AG10803 (cell line): ENCODE results near the gene CHPF2.

ENCODE experiments used
- DNase-seq: peaks from one replicate; pipeline ENCODE4 v3.0.0; 2010; ENCODE audit warnings: low read depth
- H3K4me3 ChIP-seq: 2 replicates; pipeline ENCODE4 v1.5.1; 2011; ENCODE audit warnings: mild to moderate bottlenecking, low read length, control low read depth
- CTCF ChIP-seq: conservative IDR thresholded peaks from 2 replicates; pipeline ENCODE4 v1.5.1; 2011; ENCODE audit warnings: mild to moderate bottlenecking, low read length, control low read depth, inconsistent platforms

Gene CHPF2

GRCh38 chr7:151213826-151214225 is 18.5 kb upstream of the CHPF2 start:
- H3K4me3 ChIP-seq: no peak overlapping the region
- no peak for TF ChIP-seq CTCF
- no peak for DNase-seq

- no peak for DNase-seq
- no peak overlapping the region for H3K4me3 ChIP-seq
- no peak for TF ChIP-seq CTCF
Observed at GRCh38 chr7:151215396-151215795, 16.9 kb upstream of the CHPF2 start.

- no peak for TF ChIP-seq CTCF
- no peak overlapping the region for H3K4me3 ChIP-seq
- no peak for DNase-seq
Observed at GRCh38 chr7:151218170-151218569, 14.1 kb upstream of the CHPF2 start.

- H3K4me3 ChIP-seq: no peak overlapping the region
- no peak for DNase-seq
- TF ChIP-seq CTCF: no peak
Observed at GRCh38 chr7:151223728-151224127, 8.6 kb upstream of the CHPF2 start.

- TF ChIP-seq CTCF: no peak
- DNase-seq: no peak
- peak overlapping the region; percentile 91 for H3K4me3 ChIP-seq
Observed at GRCh38 chr7:151225948-151226510, 6.3 kb upstream of the CHPF2 start.

- no peak for TF ChIP-seq CTCF
- DNase-seq: no peak
- peak overlapping the region; percentile 91 for H3K4me3 ChIP-seq
Observed at GRCh38 chr7:151226560-151226874, 5.8 kb upstream of the CHPF2 start.

- DNase-seq: peak; percentile 99
- no peak; the same call in 1 of the 2 replicates for TF ChIP-seq CTCF
- H3K4me3 ChIP-seq: peak within 1 kb of the TSS; percentile 91
Observed at GRCh38 chr7:151226875-151227782, 5.2 kb upstream of the CHPF2 start, which contains the start of gene ABCF2. Gene ABCF2 (minus strand): TSS chr7:151227205. CDS start chr7:151226458, 747 bp downstream.
